HepG2 (cell line): Measurements from ENCODE around the gene GGT1. TPM values are rescaled to one million over a fixed set of nuclear protein-coding genes. Genes with fewer than 3 reads are reported as not detected.
A peak's percentile ranks its signal among the peaks of the same experiment; 100 is the strongest.

ENCODE experiments used
- ARNTL ChIP-seq: sonication (generic); formaldehyde crosslinking; IDR thresholded peaks from 2 replicates; pipeline ENCODE4 v1.4.0; 2020; ENCODE audit warnings: mild to moderate bottlenecking, missing genetic modification reagents
- CEBPZ ChIP-seq: IDR thresholded peaks from 2 replicates; pipeline ENCODE4 v1.6.1; 2012; ENCODE audit warnings: low read length, improper control_type of control experiment
- DNMT1 ChIP-seq: sonication (generic); formaldehyde crosslinking; IDR thresholded peaks from 2 replicates; pipeline ENCODE4 v1.5.1; 2020; ENCODE audit warnings: mild to moderate bottlenecking, missing genetic modification reagents
- HOXA7 ChIP-seq: sonication (generic); formaldehyde crosslinking; IDR thresholded peaks from 2 replicates; pipeline ENCODE4 v1.8.1; 2022; ENCODE audit warnings: mild to moderate bottlenecking, missing genetic modification reagents, moderate library complexity
- MAFF ChIP-seq: IDR thresholded peaks from 2 replicates; pipeline ENCODE4 v1.6.1; 2011; ENCODE audit warnings: low read depth, low read length, improper control_type of control experiment
- MXD1 ChIP-seq: sonication (generic); formaldehyde crosslinking; IDR thresholded peaks from 2 replicates; pipeline ENCODE4 v1.4.0; 2020; ENCODE audit warnings: mild to moderate bottlenecking, missing genetic modification reagents
- POLR2A ChIP-seq, 2 experiments: IDR thresholded peaks; 2 replicates each; pipeline ENCODE4 v1.6.1; 2011; ENCODE audit warnings: low read depth in 2 of 2, low read length in 2 of 2, mild to moderate bottlenecking in 1 of 2, moderate library complexity in 1 of 2; ENCODE audit not compliant: insufficient read depth in 1 of 2
- SMARCE1 ChIP-seq: fragments of 450-650 bp; IDR thresholded peaks from 2 replicates; pipeline ENCODE4 v1.6.1; 2017; ENCODE audit warnings: borderline replicate concordance
- SOX6 ChIP-seq, 2 experiments: fragments of 450-650 bp in 1 of 2; sonication (generic) in 1 of 2; formaldehyde crosslinking in 1 of 2; IDR thresholded peaks; 2 replicates each; pipeline versions ENCODE4 v1.4.0 to v1.6.1; 2017 to 2020; ENCODE audit warnings: antibody characterized with exemption in 1 of 2, mild to moderate bottlenecking in 1 of 2, missing genetic modification reagents in 1 of 2
- STAT5B ChIP-seq: sonication (generic); formaldehyde crosslinking; IDR thresholded peaks from 2 replicates; pipeline ENCODE4 v1.4.0; 2020; ENCODE audit warnings: missing genetic modification reagents
- TBX2 ChIP-seq: sonication (generic); formaldehyde crosslinking; IDR thresholded peaks from 2 replicates; pipeline ENCODE4 v1.5.0; 2020; ENCODE audit warnings: missing genetic modification reagents, mild to moderate bottlenecking, borderline replicate concordance
- TRAFD1 ChIP-seq: sonication (generic); formaldehyde crosslinking; IDR thresholded peaks from 2 replicates; pipeline ENCODE4 v1.5.1; 2020; ENCODE audit warnings: missing genetic modification reagents, mild to moderate bottlenecking, borderline replicate concordance
- ZBTB3 ChIP-seq: sonication (generic); formaldehyde crosslinking; IDR thresholded peaks from 2 replicates; pipeline ENCODE4 v1.4.0; 2020; ENCODE audit warnings: low read depth, mild to moderate bottlenecking, moderate library complexity, missing genetic modification reagents, borderline replicate concordance
- ZNF256 ChIP-seq: sonication (generic); formaldehyde crosslinking; conservative IDR thresholded peaks from 2 replicates; pipeline ENCODE4 v1.4.0; 2020; ENCODE audit warnings: missing genetic modification reagents
- ZNF441 ChIP-seq: sonication (generic); formaldehyde crosslinking; IDR thresholded peaks from 2 replicates; pipeline ENCODE4 v1.7.0; 2021; ENCODE audit warnings: missing genetic modification reagents, borderline replicate concordance
- ZNF512 ChIP-seq: sonication (generic); formaldehyde crosslinking; IDR thresholded peaks from 2 replicates; pipeline ENCODE4 v1.4.0; 2020; ENCODE audit warnings: mild to moderate bottlenecking, missing genetic modification reagents
- ZNF567 ChIP-seq: sonication (generic); formaldehyde crosslinking; IDR thresholded peaks from 2 replicates; pipeline ENCODE4 v1.8.1; 2023; ENCODE audit warnings: mild to moderate bottlenecking, missing genetic modification reagents, borderline replicate concordance
- ZNF713 ChIP-seq: sonication (generic); formaldehyde crosslinking; IDR thresholded peaks from 2 replicates; pipeline ENCODE4 v1.4.0; 2020; ENCODE audit warnings: mild to moderate bottlenecking, missing genetic modification reagents
- ZNF747 ChIP-seq: sonication (generic); formaldehyde crosslinking; IDR thresholded peaks from 2 replicates; pipeline ENCODE4 v1.8.1; 2023; ENCODE audit warnings: missing genetic modification reagents, mild to moderate bottlenecking, borderline replicate concordance
- polyA plus RNA-seq, 8 experiments: library from polyadenylated mRNA; depleted of rRNA in 3 of 8; stranded (reverse) in 7 of 8; unstranded in 1 of 8; fragments of >200 nt; fragmentation: Illumina TruSeq in 4 of 8; extraction: Trizol in 4 of 8; gene quantifications; 2 replicates each; pipeline versions ENCODE4 v1.2.1 to v1.2.3, GENCODE V29; 2011 to 2016; ENCODE audit warnings: low read depth in 4 of 8, missing spikeins in 1 of 8, mixed read lengths in 1 of 8; ENCODE audit not compliant: insufficient read depth in 1 of 8
- total RNA-seq, 5 experiments: library from RNA; depleted of rRNA; stranded (reverse); fragments of >200 nt; fragmentation: Illumina TruSeq; extraction: Trizol; gene quantifications; 2 replicates each; pipeline ENCODE4 v1.2.3, GENCODE V29; 2016; ENCODE audit warnings: low read depth in 1 of 5

Gene GGT1
- total and polyA plus RNA-seq, 2 of the 13 experiments (the other 11 are each of a cell fraction or from before 2014, with no cell fraction given): 29.9 to 103 TPM

GRCh38 chr22:24555165-24556039 is 47.6 kb upstream of the GGT1 start, which contains the start of gene SNRPD3 (continued):
- TF ChIP-seq SMARCE1: no peak
- TF ChIP-seq TRAFD1 (CRISPR knock-in tag): 0 out of 2 replicates have a peak, but pooled peaks have one; percentile 43
- no peak; the same call in 1 of the 2 replicates for TF ChIP-seq ZBTB3 (CRISPR knock-in tag)
- no peak for TF ChIP-seq MXD1 (CRISPR knock-in tag)
- no peak for TF ChIP-seq ZNF567
- TF ChIP-seq DNMT1 (CRISPR knock-in tag): peak; percentile 55
- TF ChIP-seq CEBPZ: no peak
- 0 out of 2 replicates have a peak, but pooled peaks have one; percentile 31 for TF ChIP-seq STAT5B (CRISPR knock-in tag)
- TF ChIP-seq MAFF: no peak
- TF ChIP-seq ZNF512 (CRISPR knock-in tag): no peak
- TF ChIP-seq ZNF747 (CRISPR knock-in tag): peak; percentile 41; the same call in 1 of the 2 replicates
- peak in 1 of 2 experiments; percentile 76 for TF ChIP-seq POLR2A (IDR thresholded peaks at IDR 0.05; ENCODE audit: insufficient read depth in 1 of 2, low read depth in 2 of 2, low read length in 2 of 2)
- no peak for TF ChIP-seq SOX6 (IDR thresholded peaks at IDR 0.05)
- peak; percentile 75 for TF ChIP-seq SOX6 (CRISPR knock-in tag; IDR thresholded peaks at IDR 0.05)
- TF ChIP-seq TBX2 (CRISPR knock-in tag): peak; percentile 89
- no peak for TF ChIP-seq HOXA7
- no peak; the same call in 1 of the 2 replicates for TF ChIP-seq ZNF441 (CRISPR knock-in tag)
- 0 out of 2 replicates have a peak, but pooled peaks have one; percentile 74 for TF ChIP-seq ZNF713 (CRISPR knock-in tag)
- TF ChIP-seq ARNTL (CRISPR knock-in tag): peak; percentile 67; the same call in 1 of the 2 replicates
- TF ChIP-seq ZNF256 (CRISPR knock-in tag): 0 out of 2 replicates have a peak, but pooled peaks have one; percentile 74
